Psoas muscle (tissue), 8 donors: ENCODE data around the gene ENO2. TPM values are rescaled to one million over a fixed set of nuclear protein-coding genes. Genes with fewer than 3 reads are reported as not detected.

Source experiments
- ATAC-seq, 4 donors: fragments of 200-7000 bp; cut with Tn5 transposase; one replicate each; pipeline ENCODE4 v1.9.1; 2020; ENCODE audit warnings: moderate library complexity in 3 of 4, mild to moderate bottlenecking in 2 of 4
- DNase-seq, 2 donors: peaks; one replicate each; pipeline ENCODE4 v3.0.0-alpha.2; 2020
- H3K27ac ChIP-seq: fragments of 200-600 bp; one replicate; pipeline ENCODE4 v1.8.0; 2022
- H3K27me3 ChIP-seq, 3 donors: fragments of 200-600 bp in 1 of 3; one replicate each; pipeline versions ENCODE4 v1.6.1 to v1.8.0; 2013 to 2022; ENCODE audit warnings: low read length in 2 of 3, mild to moderate bottlenecking in 2 of 3, moderate library complexity in 1 of 3; ENCODE audit not compliant: insufficient read depth in 3 of 3
- H3K36me3 ChIP-seq, 2 donors: fragments of 200-600 bp in 1 of 2; one replicate each; pipeline versions ENCODE4 v1.6.1 to v1.8.0; 2013 to 2022; ENCODE audit warnings: low read depth in 1 of 2, mild to moderate bottlenecking in 1 of 2, moderate library complexity in 1 of 2; ENCODE audit not compliant: insufficient read depth in 1 of 2
- H3K4me1 ChIP-seq: fragments of 200-600 bp; one replicate; pipeline ENCODE4 v1.8.0; 2022
- H3K4me3 ChIP-seq: fragments of 200-600 bp; one replicate; pipeline ENCODE4 v1.8.0; 2022; ENCODE audit warnings: mild to moderate bottlenecking
- H3K9me3 ChIP-seq: fragments of 200-600 bp; one replicate; pipeline ENCODE4 v1.8.0; 2022
- CTCF ChIP-seq: fragments of 200-600 bp; IDR thresholded peaks from one replicate; pipeline ENCODE4 v1.8.0; 2022; ENCODE audit warnings: antibody characterized with exemption
- WGBS, 3 donors: extraction: QIAGEN DNeasy Blood & Tissue Kit; methylation state at CpG; one replicate each; pipeline versions ENCODE4 v1.1.6 to v1.1.7; 2013; 5-methylcytosine and 5-hydroxymethylcytosine counted together
- intact Hi-C, 2 donors: fragments of 100-400 bp; cut with DNase I; formaldehyde crosslinking; loops; one replicate each; pipeline versions ENCODE4 v1.11.0 to v1.14.2; 2022
- polyA plus RNA-seq, 3 donors: library from polyadenylated mRNA; stranded (reverse); fragments of 200-250 nt; gene quantifications; one replicate each; pipeline ENCODE4 v1.2.3, GENCODE V29; 2013
- total RNA-seq, 4 donors: library from RNA; stranded (reverse); fragmentation: NEBNext Ultra II Directional in 2 of 4; extraction: Animal tissue kit (Norgen Biotek cat#: 25700) in 2 of 4; gene quantifications; one replicate each; pipeline versions ENCODE4 v1.2.1 to v1.2.4, GENCODE V29; 2021 to 2023
- donor health status: healthy with polysubstance abuse.
- donor health status: DM: no; HTN: no; CAD: no; lungs with moderate emphysema.
- donor health status: Bipolar disorder and iron deficiency.
- donor health status: healthy.
- donor health status: DM: yes; HTN: yes; CAD: no.
- donor health status: DM: no; HTN: no; CAD: no.
- donor health status: DM: no; HTN: no; CAD: no.
- donor health status: DM: yes; HTN: yes; CAD: no.

Gene ENO2
- total and polyA plus RNA-seq, 7 donors = 1.4 to 4.6 (median 2.0) TPM

GRCh38 chr12:6968426-6968825, 54.0 kb downstream of the ENO2 start:
- peaks cover 36% of the 10 kb centered on the region for H3K4me1 ChIP-seq
- no peak for TF ChIP-seq CTCF
- H3K27me3 ChIP-seq = no peaks in the 10 kb centered on the region
- no peak overlapping the region for H3K27ac ChIP-seq
- peaks cover 18 to 47% of the 10 kb centered on the region in 2 donors for H3K36me3 ChIP-seq
- no peaks in the 10 kb centered on the region for H3K9me3 ChIP-seq
- ATAC-seq (no peak), DNase-seq (no peak)
- intact Hi-C loops = loop anchor here in 1 of 2 donors (5.0 kb wide), 1 partner anchor 49 kb away; the partner anchor contains the start of gene LPCAT3
- 82 to 92% (median 83%) methylated on average over 9 of the region's 9 CpGs for WGBS, 3 donors
- H3K4me3 ChIP-seq = peak overlapping the region; percentile 90

GRCh38 chr12:6970096-6970527, 55.7 kb downstream of the ENO2 start:
- DNase-seq = peak in 1 of 2 donors; percentile 78
- H3K9me3 ChIP-seq = no peaks in the 10 kb centered on the region
- peak overlapping the region; percentile 94 for H3K27ac ChIP-seq
- peak; percentile 14 to 60 (median 28) for ATAC-seq
- peak overlapping the region; percentile 90 for H3K4me3 ChIP-seq
- 0 to 1% (median 0%) methylated on average over 27 to 31 of the region's 31 CpGs for WGBS, 3 donors
- peaks cover 32% of the 10 kb centered on the region for H3K4me1 ChIP-seq
- H3K27me3 ChIP-seq = no peaks in the 10 kb centered on the region
- H3K36me3 ChIP-seq = peaks cover 23 to 55% of the 10 kb centered on the region in 2 donors
- intact Hi-C loops = loop anchor here in 1 of 2 donors (1.0 kb wide), 1 partner anchor 26 kb away; the partner anchor contains the start of gene C12orf57
- TF ChIP-seq CTCF = no peak

Other genes starting within 250 kb of the ENO2 start
- gene ZNF384, start 225.2 kb upstream of the ENO2 start, total RNA-seq = 10 to 100 TPM; 25.4 to 37.9 (median 27.9) TPM
- gene ZNF384, start 225.2 kb upstream of the ENO2 start, polyA plus RNA-seq = 10 to 100 TPM; 22.0 to 44.9 (median 23.8) TPM
- under 1 TPM in 3 of 4 donors, not detected in 1; 0.10 to 0.17 (median 0.15) TPM for gene PIANP, start 213.8 kb upstream of the ENO2 start, total RNA-seq
- under 1 TPM in 2 of 3 donors, not detected in 1; 0.17 to 0.21 TPM for gene PIANP, start 213.8 kb upstream of the ENO2 start, polyA plus RNA-seq
- 10 to 100 TPM; 72.3 to 86.2 (median 77.1) TPM for gene COPS7A, start 190.5 kb upstream of the ENO2 start, total RNA-seq
- gene COPS7A, start 190.5 kb upstream of the ENO2 start, polyA plus RNA-seq = 100 to 1,000 TPM in 2 of 3 donors, 10 to 100 TPM in 1; 79.2 to 157 (median 104) TPM
- gene MLF2, start 161.4 kb upstream of the ENO2 start, total RNA-seq = 100 to 1,000 TPM; 104 to 188 (median 132) TPM
- gene MLF2, start 161.4 kb upstream of the ENO2 start, polyA plus RNA-seq = 100 to 1,000 TPM; 113 to 245 (median 176) TPM
- 100 to 1,000 TPM in 1 of 4 donors, 10 to 100 TPM in 3; 69.0 to 104 (median 77.1) TPM for gene PTMS, start 148.2 kb upstream of the ENO2 start, total RNA-seq
- gene PTMS, start 148.2 kb upstream of the ENO2 start, polyA plus RNA-seq = 10 to 100 TPM; 65.4 to 93.7 (median 87.7) TPM
- gene LAG3, start 142.1 kb upstream of the ENO2 start, total RNA-seq = under 1 TPM in 2 of 4 donors, not detected in 2; 0.11 to 0.24 TPM
- gene LAG3, start 142.1 kb upstream of the ENO2 start, polyA plus RNA-seq = under 1 TPM in 2 of 3 donors, not detected in 1; 0.05 to 0.06 TPM
- gene CD4, start 125.1 kb upstream of the ENO2 start, total RNA-seq = 1 to 10 TPM; 2.3 to 4.9 (median 4.0) TPM
- 1 to 10 TPM in 1 of 3 donors, under 1 TPM in 2; 0.47 to 1.5 (median 0.91) TPM for gene CD4, start 125.1 kb upstream of the ENO2 start, polyA plus RNA-seq
- gene GPR162, start 92.8 kb upstream of the ENO2 start, total RNA-seq = 1 to 10 TPM in 3 of 4 donors, under 1 TPM in 1; 0.50 to 2.8 (median 1.2) TPM
- gene GPR162, start 92.8 kb upstream of the ENO2 start, polyA plus RNA-seq = 1 to 10 TPM in 1 of 3 donors, under 1 TPM in 2; 0.60 to 1.8 (median 0.61) TPM
- gene P3H3, start 86.2 kb upstream of the ENO2 start, total RNA-seq = 1 to 10 TPM; 1.3 to 4.2 (median 3.2) TPM
- 1 to 10 TPM in 2 of 3 donors, under 1 TPM in 1; 0.87 to 1.2 (median 1.1) TPM for gene P3H3, start 86.2 kb upstream of the ENO2 start, polyA plus RNA-seq
- under 1 TPM; 0.23 to 0.69 (median 0.33) TPM for gene GNB3, start 73.7 kb upstream of the ENO2 start, total RNA-seq
- gene GNB3, start 73.7 kb upstream of the ENO2 start, polyA plus RNA-seq = under 1 TPM; 0.13 to 0.60 (median 0.13) TPM
- 1 to 10 TPM in 1 of 4 donors, under 1 TPM in 2, not detected in 1; 0.79 to 1.1 (median 0.92) TPM for gene CDCA3, start 63.3 kb upstream of the ENO2 start, total RNA-seq
- 1 to 10 TPM in 1 of 3 donors, under 1 TPM in 2; 0.21 to 3.3 (median 0.56) TPM for gene CDCA3, start 63.3 kb upstream of the ENO2 start, polyA plus RNA-seq
- 100 to 1,000 TPM in 3 of 4 donors, 10 to 100 TPM in 1; 98.1 to 127 (median 112) TPM for gene USP5, start 62.4 kb upstream of the ENO2 start, total RNA-seq
- gene USP5, start 62.4 kb upstream of the ENO2 start, polyA plus RNA-seq = 10 to 100 TPM; 43.1 to 85.1 (median 49.5) TPM
- 100 to 1,000 TPM; 537 to 822 (median 624) TPM for gene TPI1, start 47.0 kb upstream of the ENO2 start, total RNA-seq
- gene TPI1, start 47.0 kb upstream of the ENO2 start, polyA plus RNA-seq = 100 to 1,000 TPM; 588 to 952 (median 847) TPM
- 1 to 10 TPM; 2.4 to 4.5 (median 3.2) TPM for gene SPSB2, start 41.3 kb upstream of the ENO2 start, total RNA-seq
- gene SPSB2, start 41.3 kb upstream of the ENO2 start, polyA plus RNA-seq = 10 to 100 TPM in 1 of 3 donors, 1 to 10 TPM in 2; 4.3 to 10.2 (median 6.7) TPM
- gene LRRC23, start 9.8 kb upstream of the ENO2 start, total RNA-seq = 10 to 100 TPM; 10.2 to 14.9 (median 12.5) TPM
- 10 to 100 TPM in 2 of 3 donors, 1 to 10 TPM in 1; 9.5 to 29.0 (median 14.3) TPM for gene LRRC23, start 9.8 kb upstream of the ENO2 start, polyA plus RNA-seq
- gene ATN1, start 13.4 kb downstream of the ENO2 start, total RNA-seq = 10 to 100 TPM; 43.3 to 55.8 (median 50.9) TPM
- 10 to 100 TPM; 24.9 to 46.0 (median 33.7) TPM for gene ATN1, start 13.4 kb downstream of the ENO2 start, polyA plus RNA-seq
- not detected for gene RNU7-1, start 29.2 kb downstream of the ENO2 start, total RNA-seq
- not detected for gene RNU7-1, start 29.2 kb downstream of the ENO2 start, polyA plus RNA-seq
- gene C12orf57, start 29.4 kb downstream of the ENO2 start, total RNA-seq = 100 to 1,000 TPM in 2 of 4 donors, 10 to 100 TPM in 2; 80.4 to 110 (median 95.6) TPM
- gene C12orf57, start 29.4 kb downstream of the ENO2 start, polyA plus RNA-seq = 100 to 1,000 TPM; 223 to 269 (median 247) TPM
- gene PTPN6, start 36.8 kb downstream of the ENO2 start, total RNA-seq = 1 to 10 TPM; 3.6 to 7.6 (median 4.6) TPM
- 1 to 10 TPM; 1.3 to 2.6 (median 2.1) TPM for gene PTPN6, start 36.8 kb downstream of the ENO2 start, polyA plus RNA-seq
- gene PHB2, start 56.1 kb downstream of the ENO2 start, total RNA-seq = 100 to 1,000 TPM; 137 to 278 (median 180) TPM
- gene PHB2, start 56.1 kb downstream of the ENO2 start, polyA plus RNA-seq = 100 to 1,000 TPM; 176 to 381 (median 208) TPM
- gene EMG1, start 56.3 kb downstream of the ENO2 start, total RNA-seq = 10 to 100 TPM; 30.1 to 59.4 (median 44.8) TPM
- 10 to 100 TPM; 26.6 to 66.5 (median 50.4) TPM for gene EMG1, start 56.3 kb downstream of the ENO2 start, polyA plus RNA-seq
- gene LPCAT3, start 103.9 kb downstream of the ENO2 start, total RNA-seq = 10 to 100 TPM; 24.0 to 56.5 (median 41.6) TPM
- 10 to 100 TPM; 13.9 to 26.2 (median 17.4) TPM for gene LPCAT3, start 103.9 kb downstream of the ENO2 start, polyA plus RNA-seq
- 10 to 100 TPM; 49.0 to 98.5 (median 75.6) TPM for gene C1S, start 146.1 kb downstream of the ENO2 start, total RNA-seq
- gene C1S, start 146.1 kb downstream of the ENO2 start, polyA plus RNA-seq = 10 to 100 TPM; 35.9 to 44.4 (median 38.2) TPM
- gene C1R, start 177.9 kb downstream of the ENO2 start, total RNA-seq = 10 to 100 TPM; 63.2 to 70.9 (median 68.1) TPM
- gene C1R, start 177.9 kb downstream of the ENO2 start, polyA plus RNA-seq = 10 to 100 TPM; 32.4 to 58.4 (median 44.5) TPM
- 10 to 100 TPM; 14.6 to 17.0 (median 15.5) TPM for gene C1RL, start 194.6 kb downstream of the ENO2 start, total RNA-seq
- 1 to 10 TPM; 2.7 to 6.2 (median 5.1) TPM for gene C1RL, start 194.6 kb downstream of the ENO2 start, polyA plus RNA-seq
- under 1 TPM in 2 of 4 donors, not detected in 2; 0.48 to 0.61 TPM for gene RBP5, start 214.3 kb downstream of the ENO2 start, total RNA-seq
- gene RBP5, start 214.3 kb downstream of the ENO2 start, polyA plus RNA-seq = 1 to 10 TPM in 2 of 3 donors, under 1 TPM in 1; 0.18 to 1.4 (median 1.2) TPM
- gene CLSTN3, start 215.8 kb downstream of the ENO2 start, total RNA-seq = 1 to 10 TPM; 2.8 to 5.1 (median 3.3) TPM
- 1 to 10 TPM; 1.2 to 3.6 (median 1.3) TPM for gene CLSTN3, start 215.8 kb downstream of the ENO2 start, polyA plus RNA-seq